NK-92 (cell line): ENCODE measurements around the gene RAD51B.
"Not testable (repeated sequence)": the region's sequence is repeated elsewhere in the genome, so short reads cannot be mapped to it uniquely, and the experiment has no call there.

Experiments
- DNase-seq: peaks from one replicate; lab custom pipeline; 2025; ENCODE audit not compliant: unreplicated experiment; lab: John Stamatoyannopoulos, UW

RAD51B gene

GRCh38 chr14:68657300-68658028, 837.9 kb downstream of the RAD51B start:
- DNase-seq, result no peak

- DNase-seq, result no peak
Measured at GRCh38 chr14:68658029-68658509, 838.5 kb downstream of the RAD51B start.

GRCh38 chr14:68658943-68659931, 839.7 kb downstream of the RAD51B start:
- no peak for DNase-seq

- no peak for DNase-seq
Measured at GRCh38 chr14:68660495-68660894, 840.9 kb downstream of the RAD51B start.

- DNase-seq, result no peak
Measured at GRCh38 chr14:68661226-68662225, 841.9 kb downstream of the RAD51B start.

GRCh38 chr14:68662392-68662791, 842.8 kb downstream of the RAD51B start:
- DNase-seq, result no peak

GRCh38 chr14:68662826-68663225, 843.2 kb downstream of the RAD51B start:
- DNase-seq, result not testable (repeated sequence)

GRCh38 chr14:68663385-68664076, 844.0 kb downstream of the RAD51B start:
- DNase-seq, result no peak

- no peak for DNase-seq
Measured at GRCh38 chr14:68664225-68664681, 844.7 kb downstream of the RAD51B start.

- no peak for DNase-seq
Measured at GRCh38 chr14:68665131-68665530, 845.6 kb downstream of the RAD51B start.

GRCh38 chr14:68665792-68666204, 846.2 kb downstream of the RAD51B start:
- no peak for DNase-seq

GRCh38 chr14:68666236-68666635, 846.7 kb downstream of the RAD51B start:
- no peak for DNase-seq

- no peak for DNase-seq
Measured at GRCh38 chr14:68666899-68667298, 847.3 kb downstream of the RAD51B start.

GRCh38 chr14:68667313-68667791, 847.8 kb downstream of the RAD51B start:
- no peak for DNase-seq

- no peak for DNase-seq
Measured at GRCh38 chr14:68668028-68668427, 848.4 kb downstream of the RAD51B start.

- DNase-seq, result no peak
Measured at GRCh38 chr14:68668531-68668930, 849.0 kb downstream of the RAD51B start.

- no peak for DNase-seq
Measured at GRCh38 chr14:68669111-68669511, 849.5 kb downstream of the RAD51B start.

- no peak for DNase-seq
Measured at GRCh38 chr14:68669603-68670358, 850.2 kb downstream of the RAD51B start.

GRCh38 chr14:68670359-68670715, 850.8 kb downstream of the RAD51B start:
- DNase-seq, result no peak
